Colonic mucosa (tissue), 4 donors: ENCODE data around the gene CXCL16. TPM values are rescaled to one million over a fixed set of nuclear protein-coding genes. Genes with fewer than 3 reads are reported as not detected.
"Not testable (repeated sequence)": the region's sequence is repeated elsewhere in the genome, so short reads cannot be mapped to it uniquely, and the experiment has no call there.

Source experiments
- DNase-seq: peaks from one replicate; pipeline ENCODE4 v3.0.0-alpha.2; 2020
- H3K27ac ChIP-seq: fragments of 200-600 bp; one replicate; pipeline ENCODE4 v1.8.0; 2021
- H3K27me3 ChIP-seq: fragments of 200-600 bp; one replicate; pipeline ENCODE4 v1.8.0; 2021
- H3K36me3 ChIP-seq: fragments of 200-600 bp; one replicate; pipeline ENCODE4 v1.8.0; 2021
- H3K4me1 ChIP-seq: fragments of 200-600 bp; one replicate; pipeline ENCODE4 v1.8.0; 2021; ENCODE audit warnings: mild to moderate bottlenecking
- H3K4me3 ChIP-seq: fragments of 200-600 bp; one replicate; pipeline ENCODE4 v1.8.0; 2021
- H3K9ac ChIP-seq, 2 donors: one replicate each; pipeline ENCODE4 v1.7.0; 2013; ENCODE audit warnings: control low read depth in 2 of 2, low read depth in 2 of 2, low read length in 2 of 2
- H3K9me3 ChIP-seq: fragments of 200-600 bp; one replicate; pipeline ENCODE4 v1.8.0; 2021
- CTCF ChIP-seq: fragments of 200-600 bp; IDR thresholded peaks from one replicate; pipeline ENCODE4 v1.8.0; 2022; ENCODE audit warnings: antibody characterized with exemption, mild to moderate bottlenecking
- intact Hi-C: fragments of 100-400 bp; cut with DNase I; formaldehyde crosslinking; loops from one replicate; pipeline ENCODE4 v1.14.1; 2022
- total RNA-seq, 2 donors: library from RNA; stranded (reverse); fragmentation: NEBNext Ultra II Directional in 1 of 2; extraction: Animal tissue kit (Norgen Biotek cat#: 25700) in 1 of 2; gene quantifications; one replicate each; pipeline ENCODE4 v1.2.1, GENCODE V29; 2021
- donor health status: healthy.
- donor health status: DM: no; HTN: no; CAD: no.
- donor health status: DM: no; HTN: no; CAD: no.

Gene CXCL16
- total RNA-seq, 2 donors from 2014 or later: 41.8 to 44.1 TPM

GRCh38 chr17:4701116-4701515 lies 38.6 kb downstream of the CXCL16 start:
- no peaks in the 10 kb centered on the region for H3K9me3 ChIP-seq
- TF ChIP-seq CTCF: no peak
- H3K9ac ChIP-seq: no peak overlapping the region
- no peak overlapping the region for H3K4me3 ChIP-seq
- intact Hi-C loops: loop anchor here (10.0 kb wide), 1 partner anchor 184 kb away; no protein-coding TSS in a partner anchor
- no peaks in the 10 kb centered on the region for H3K27me3 ChIP-seq
- no peak for DNase-seq
- peaks cover 5% of the 10 kb centered on the region for H3K4me1 ChIP-seq
- no peaks in the 10 kb centered on the region for H3K36me3 ChIP-seq
- H3K27ac ChIP-seq: no peak overlapping the region

- H3K27ac ChIP-seq, H3K4me1 ChIP-seq, DNase-seq, H3K9ac ChIP-seq, H3K36me3 ChIP-seq, H3K4me3 ChIP-seq, H3K27me3 ChIP-seq, H3K9me3 ChIP-seq: not testable (repeated sequence)
- intact Hi-C loops: loop anchor here (10.0 kb wide), 1 partner anchor 185 kb away; no protein-coding TSS in a partner anchor
Measured at GRCh38 chr17:4699401-4700056, 40.2 kb downstream of the CXCL16 start.

- Histone ChIP-seq H3K4me1 (no peaks in the 10 kb centered on the region), H3K4me3 (no peak overlapping the region), H3K27ac (no peak overlapping the region), H3K27me3 (no peaks in the 10 kb centered on the region), H3K36me3 (no peaks in the 10 kb centered on the region), H3K9me3 (no peaks in the 10 kb centered on the region), H3K9ac (no peak overlapping the region)
- DNase-seq: no peak
- intact Hi-C loops: no loop called here
- TF ChIP-seq CTCF: no peak
Measured at GRCh38 chr17:4696437-4696805, 43.3 kb downstream of the CXCL16 start.

- Histone ChIP-seq H3K4me3 (no peak overlapping the region), H3K9ac (no peak overlapping the region), H3K9me3 (no peaks in the 10 kb centered on the region), H3K36me3 (no peaks in the 10 kb centered on the region), H3K27me3 (no peaks in the 10 kb centered on the region), H3K27ac (no peak overlapping the region), H3K4me1 (no peaks in the 10 kb centered on the region)
- no peak for DNase-seq
- TF ChIP-seq CTCF: no peak
- intact Hi-C loops: no loop called here
Measured at GRCh38 chr17:4693416-4693815, 46.3 kb downstream of the CXCL16 start.

- TF ChIP-seq CTCF: no peak
- H3K4me1 ChIP-seq: no peaks in the 10 kb centered on the region
- no peaks in the 10 kb centered on the region for H3K27me3 ChIP-seq
- H3K4me3 ChIP-seq: no peak overlapping the region
- DNase-seq: no peak
- no peak overlapping the region for H3K27ac ChIP-seq
- no peaks in the 10 kb centered on the region for H3K9me3 ChIP-seq
- no peaks in the 10 kb centered on the region for H3K36me3 ChIP-seq
- intact Hi-C loops: no loop called here
- no peak overlapping the region for H3K9ac ChIP-seq
Measured at GRCh38 chr17:4691686-4692085, 48.0 kb downstream of the CXCL16 start.

- Histone ChIP-seq H3K4me1 (no peaks in the 10 kb centered on the region), H3K9me3 (no peaks in the 10 kb centered on the region), H3K4me3 (no peak overlapping the region), H3K36me3 (no peaks in the 10 kb centered on the region), H3K27me3 (no peaks in the 10 kb centered on the region), H3K9ac (no peak overlapping the region), H3K27ac (no peak overlapping the region)
- TF ChIP-seq CTCF: no peak
- DNase-seq: no peak
- intact Hi-C loops: no loop called here
Measured at GRCh38 chr17:4690745-4691144, 49.0 kb downstream of the CXCL16 start.

GRCh38 chr17:4689872-4690271 lies 49.9 kb downstream of the CXCL16 start:
- H3K4me3 ChIP-seq, H3K9ac ChIP-seq, H3K27me3 ChIP-seq, H3K4me1 ChIP-seq, H3K9me3 ChIP-seq, DNase-seq, H3K27ac ChIP-seq, H3K36me3 ChIP-seq, intact Hi-C loops: not testable (repeated sequence)

- H3K9me3 ChIP-seq, intact Hi-C loops, H3K4me3 ChIP-seq, H3K4me1 ChIP-seq, DNase-seq, H3K27ac ChIP-seq, H3K27me3 ChIP-seq, H3K9ac ChIP-seq, H3K36me3 ChIP-seq: not testable (repeated sequence)
Measured at GRCh38 chr17:4683739-4684138, 56.0 kb downstream of the CXCL16 start.
